ENCODE results near the gene THSD7A.

THSD7A gene

DNA sequence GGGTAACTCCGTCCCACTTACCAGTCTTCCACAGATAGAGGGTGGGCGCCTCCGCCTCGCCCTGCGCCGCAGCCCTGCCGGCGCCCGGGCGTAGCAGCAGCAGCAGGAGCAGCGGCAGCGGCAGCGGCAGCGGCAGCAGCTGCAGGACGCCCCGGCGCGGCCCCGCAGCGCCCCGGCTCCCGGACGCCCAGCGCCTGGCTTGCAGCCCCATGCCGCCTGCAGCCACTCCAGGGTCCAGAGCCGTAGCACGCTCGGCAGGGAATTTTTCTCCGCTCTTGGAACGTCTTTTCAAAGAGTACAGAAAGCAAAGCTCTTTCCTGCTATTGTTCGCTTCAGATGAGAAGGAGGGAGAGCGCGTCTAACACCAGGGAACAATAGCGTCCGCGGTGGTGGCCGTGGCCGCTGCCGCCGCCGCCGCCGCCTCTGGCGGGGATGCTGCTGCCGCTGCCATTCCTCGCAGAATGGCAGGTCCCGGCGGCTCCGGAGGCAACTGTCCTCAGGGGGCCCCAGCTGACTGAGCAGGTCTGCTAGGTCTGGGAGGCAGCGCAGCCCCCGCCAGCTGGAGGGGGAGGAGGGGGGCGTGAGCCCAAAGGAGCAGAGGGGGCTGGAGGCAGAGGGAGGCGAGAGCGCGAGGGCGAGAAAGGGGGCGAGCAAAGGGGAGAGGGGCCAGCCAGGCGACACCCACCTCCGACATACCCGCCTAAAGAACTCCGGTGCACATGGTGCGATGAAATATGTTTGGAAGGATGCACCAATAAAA, at the start of gene THSD7A:
THSD7A (minus strand) TSS at position 463 of the 760 bp plus-strand sequence; CDS start at position 211, 252 bp downstream.
- peak; percentile 25 for DNase-seq

DNA sequence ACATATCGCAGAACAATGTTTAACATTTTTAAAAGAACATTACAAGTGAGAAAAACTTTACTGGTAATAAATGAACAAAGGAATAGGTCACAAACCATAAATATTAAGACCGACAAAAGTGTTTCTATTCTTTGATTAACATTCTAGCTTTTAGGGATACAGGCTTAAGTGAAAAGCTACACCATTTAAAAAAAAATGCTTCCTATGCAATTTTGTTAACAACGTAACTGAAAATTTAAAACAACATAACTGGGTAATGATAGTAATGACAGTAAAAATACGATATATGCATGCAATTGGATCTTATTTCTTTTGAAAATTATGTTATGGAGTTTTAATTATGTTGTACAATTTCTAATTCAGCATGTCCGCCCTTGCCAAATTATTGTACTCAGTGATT, 49.7 kb upstream of the THSD7A start:
- DNase-seq: no peak

DNA sequence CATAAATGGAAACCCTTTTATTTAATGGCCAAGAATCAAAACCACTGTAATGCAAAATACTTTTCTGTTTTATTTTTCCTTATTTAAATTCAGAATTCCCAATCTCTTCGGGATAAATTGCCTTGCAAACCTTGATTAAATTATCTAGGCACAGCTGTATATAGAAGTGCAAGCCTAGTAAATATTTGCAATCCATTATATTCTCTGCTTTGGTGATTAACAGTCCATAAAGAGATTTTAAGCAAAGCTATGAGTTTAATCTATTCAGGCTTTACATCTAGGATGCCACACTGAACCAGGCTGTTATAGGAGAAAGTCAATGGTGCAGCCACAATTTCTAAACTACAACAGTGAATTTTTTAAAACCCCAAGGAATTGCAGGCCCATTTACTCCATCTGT, 43.6 kb upstream of the THSD7A start:
- DNase-seq: no peak

DNA sequence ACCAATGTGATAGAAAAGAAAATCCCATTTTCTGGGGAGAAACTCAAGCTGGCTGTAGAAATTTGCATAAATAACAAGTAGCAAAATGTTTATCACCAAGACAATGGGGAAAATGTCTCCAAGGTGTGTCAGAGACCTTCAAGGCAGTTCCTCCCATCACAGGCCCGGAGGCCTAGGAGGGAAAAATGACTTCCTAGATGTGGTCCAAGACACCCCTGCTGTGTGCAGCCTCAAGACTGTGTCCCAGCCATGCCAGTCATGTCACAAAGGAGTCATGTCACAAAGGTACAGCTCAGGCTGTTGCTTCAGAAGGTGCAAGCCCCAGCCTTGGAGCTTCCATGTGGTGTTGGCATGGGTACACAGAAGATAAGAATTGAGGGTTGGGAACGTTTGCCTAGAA, 33.7 kb upstream of the THSD7A start:
- DNase-seq: no peak

DNA sequence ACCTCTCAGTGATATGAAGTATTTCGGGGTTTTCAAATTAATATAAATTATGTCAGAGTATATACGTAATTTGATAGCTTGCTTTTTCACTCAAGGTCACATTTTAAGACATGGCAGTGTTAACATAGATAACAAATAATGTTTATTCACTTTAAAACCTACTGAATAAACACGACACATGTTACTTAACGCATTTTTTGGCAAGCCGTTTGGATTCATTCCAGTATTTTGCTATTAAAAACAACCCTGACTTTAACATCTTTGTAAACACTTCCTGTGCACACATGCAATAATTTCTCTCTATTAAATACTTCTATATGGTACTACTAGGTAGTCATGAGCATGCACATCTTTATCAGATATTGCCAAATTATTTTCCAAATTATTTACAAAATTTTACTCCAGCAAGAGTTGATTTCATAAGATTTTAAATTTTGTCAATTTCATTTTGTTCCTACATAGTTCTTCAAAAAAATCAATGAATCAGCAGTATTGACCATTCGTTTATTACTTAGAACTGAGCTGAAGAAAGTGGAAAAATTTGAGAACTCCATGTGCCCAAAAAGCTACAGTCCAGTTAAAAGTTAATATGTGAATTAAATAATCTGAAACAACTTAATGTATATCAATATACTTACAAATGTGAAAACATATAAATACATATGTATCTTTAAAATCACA, 26.8 kb upstream of the THSD7A start:
- no peak for DNase-seq

GRCh38 chr7:11858026-11858425, 26.0 kb upstream of the THSD7A start:
- no peak for DNase-seq

- DNase-seq: no peak
Measured at GRCh38 chr7:11848251-11848650, 16.3 kb upstream of the THSD7A start.

DNA sequence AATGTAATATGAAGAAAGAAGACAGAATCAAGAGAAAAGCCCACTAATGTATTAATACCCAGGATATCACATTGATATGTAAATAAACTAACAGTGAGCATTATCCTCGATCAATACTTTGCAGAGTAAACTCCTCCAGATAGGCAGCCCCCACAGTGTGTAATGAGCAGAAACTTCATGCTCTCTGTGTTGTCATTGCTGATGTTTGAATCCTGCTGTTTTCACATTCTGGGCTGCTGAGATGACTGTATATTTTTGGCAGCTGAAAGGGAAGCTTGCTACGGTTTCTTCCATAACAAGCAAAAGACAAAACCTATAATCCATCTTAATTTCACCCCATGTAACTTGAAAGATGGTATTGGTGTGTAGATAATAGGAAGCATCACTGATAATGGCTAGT, 15.3 kb upstream of the THSD7A start:
- DNase-seq: no peak

- DNase-seq: no peak
Measured at GRCh38 chr7:11846361-11846955, 14.5 kb upstream of the THSD7A start.

DNA sequence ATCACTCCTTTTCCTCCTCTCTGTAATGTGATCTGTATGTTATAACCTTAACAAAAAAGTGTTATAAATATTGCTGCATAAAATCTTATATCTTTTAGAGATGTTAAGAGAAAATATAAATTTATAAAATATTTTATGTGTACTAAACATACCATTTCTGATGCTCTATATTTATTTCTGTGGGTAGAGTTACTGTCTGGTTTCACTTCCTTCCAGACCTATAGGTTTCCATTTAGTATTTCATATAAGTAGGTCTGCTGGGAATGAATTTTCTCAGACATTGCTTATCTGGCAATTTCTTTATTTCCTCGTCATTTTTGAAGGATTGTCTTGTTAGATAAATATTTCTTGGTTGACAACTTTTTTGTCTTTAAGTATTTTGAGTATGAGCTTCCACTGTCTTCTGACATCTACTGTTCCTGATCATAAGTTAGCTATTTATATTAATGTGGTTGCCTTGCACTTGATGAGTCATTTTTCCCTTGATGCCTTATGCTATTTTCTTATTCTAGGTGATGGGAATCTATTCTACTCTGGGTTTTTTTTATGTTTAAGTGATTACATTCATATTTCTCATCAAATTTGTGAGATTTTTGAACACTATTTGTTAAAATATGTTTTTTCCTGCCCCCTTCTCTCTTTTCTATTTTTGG, 11.2 kb upstream of the THSD7A start:
- DNase-seq: no peak

GRCh38 chr7:11841657-11842056, 9.7 kb upstream of the THSD7A start:
- DNase-seq: no peak

- DNase-seq: no peak
Measured at GRCh38 chr7:11835260-11835659, 3.3 kb upstream of the THSD7A start.

- DNase-seq: no peak
Measured at GRCh38 chr7:11833431-11833830, 1.4 kb upstream of the THSD7A start.

GRCh38 chr7:11831156-11831735, 752 bp downstream of the THSD7A start:
- DNase-seq: no peak

GRCh38 chr7:11830582-11831155, 1.3 kb downstream of the THSD7A start:
- DNase-seq: no peak

- no peak for DNase-seq
Measured at GRCh38 chr7:11829954-11830353, 2.0 kb downstream of the THSD7A start.

GRCh38 chr7:11819947-11820346, 12.1 kb downstream of the THSD7A start:
- no peak for DNase-seq

GRCh38 chr7:11819271-11819670, 12.7 kb downstream of the THSD7A start:
- DNase-seq: no peak

- DNase-seq: no peak
Measured at GRCh38 chr7:11818281-11818680, 13.7 kb downstream of the THSD7A start.

- no peak for DNase-seq
Measured at GRCh38 chr7:11817111-11817740, 14.8 kb downstream of the THSD7A start.

GRCh38 chr7:11811709-11812108, 20.3 kb downstream of the THSD7A start:
- DNase-seq: no peak

DNA sequence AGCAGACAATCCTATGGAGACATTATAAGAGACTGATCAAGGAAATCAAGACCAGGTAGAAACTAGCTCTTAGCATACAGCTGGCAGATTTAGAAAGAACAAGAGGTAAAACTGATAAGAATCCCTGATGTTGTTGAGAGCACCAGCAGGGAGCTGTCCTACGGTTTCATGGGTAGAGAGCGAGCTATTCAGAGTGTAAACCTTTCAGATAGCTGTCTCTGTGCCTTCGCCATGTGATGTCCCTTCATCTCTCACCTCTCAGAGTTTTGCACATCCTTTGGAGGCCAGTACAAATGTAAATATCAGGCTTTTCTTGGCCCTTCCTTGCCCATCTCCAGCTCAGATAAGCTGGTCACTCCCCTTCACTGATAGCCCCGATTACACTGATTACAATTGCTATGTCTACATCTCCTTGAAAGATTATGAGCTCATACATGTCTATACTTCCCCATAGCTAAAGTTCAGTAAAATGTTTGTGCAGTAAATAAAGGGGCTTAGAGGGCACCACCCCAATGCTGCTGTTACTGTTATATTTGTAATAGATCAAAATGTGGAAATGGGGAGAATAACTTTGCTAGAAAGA, 21.9 kb downstream of the THSD7A start:
- DNase-seq: no peak
